C4-2B (cell line): ENCODE data around the gene FBLIM1.

Source experiments
- ZFX ChIP-seq: fragments of 450-650 bp; IDR thresholded peaks from 2 replicates; pipeline ENCODE4 v1.6.1; 2017
- TF ChIP-seq, protein P1 (sequence below): fragments of 450-650 bp; conservative IDR thresholded peaks from 2 replicates; pipeline ENCODE4 v1.5.1; 2017; ENCODE audit warnings: mild to moderate bottlenecking

DNA sequence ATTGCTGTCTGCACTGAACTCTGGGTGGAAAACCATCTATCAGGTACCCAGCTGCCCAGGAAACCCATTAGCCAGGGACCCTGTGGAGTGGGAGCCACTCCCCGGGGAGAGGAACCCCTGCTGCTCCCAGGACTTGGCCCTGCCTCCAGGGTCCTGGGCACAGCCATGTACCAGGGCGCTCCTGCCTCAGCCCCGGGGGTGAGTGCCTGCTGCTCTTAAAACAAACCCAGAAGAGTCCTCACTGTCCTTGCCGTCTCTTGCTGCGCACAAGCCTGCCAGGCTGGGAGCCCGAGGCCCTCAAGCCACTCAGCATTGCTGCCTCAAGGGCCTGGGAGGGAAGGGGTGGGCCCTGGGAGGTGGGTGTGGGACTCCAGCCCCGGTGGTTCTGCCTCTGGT is 25.9 kb upstream of the FBLIM1 start:
- TF ChIP-seq, protein P1, sequence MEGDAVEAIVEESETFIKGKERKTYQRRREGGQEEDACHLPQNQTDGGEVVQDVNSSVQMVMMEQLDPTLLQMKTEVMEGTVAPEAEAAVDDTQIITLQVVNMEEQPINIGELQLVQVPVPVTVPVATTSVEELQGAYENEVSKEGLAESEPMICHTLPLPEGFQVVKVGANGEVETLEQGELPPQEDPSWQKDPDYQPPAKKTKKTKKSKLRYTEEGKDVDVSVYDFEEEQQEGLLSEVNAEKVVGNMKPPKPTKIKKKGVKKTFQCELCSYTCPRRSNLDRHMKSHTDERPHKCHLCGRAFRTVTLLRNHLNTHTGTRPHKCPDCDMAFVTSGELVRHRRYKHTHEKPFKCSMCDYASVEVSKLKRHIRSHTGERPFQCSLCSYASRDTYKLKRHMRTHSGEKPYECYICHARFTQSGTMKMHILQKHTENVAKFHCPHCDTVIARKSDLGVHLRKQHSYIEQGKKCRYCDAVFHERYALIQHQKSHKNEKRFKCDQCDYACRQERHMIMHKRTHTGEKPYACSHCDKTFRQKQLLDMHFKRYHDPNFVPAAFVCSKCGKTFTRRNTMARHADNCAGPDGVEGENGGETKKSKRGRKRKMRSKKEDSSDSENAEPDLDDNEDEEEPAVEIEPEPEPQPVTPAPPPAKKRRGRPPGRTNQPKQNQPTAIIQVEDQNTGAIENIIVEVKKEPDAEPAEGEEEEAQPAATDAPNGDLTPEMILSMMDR: no peak
- no peak for TF ChIP-seq ZFX
